Putamen (tissue), 1 donor: Measurements from ENCODE around the gene MTCP1.

Experiments used
- DNase-seq: peaks from one replicate; pipeline ENCODE4 v3.0.0-alpha.2; 2016; ENCODE audit warnings: low spot score

MTCP1 gene

DNA sequence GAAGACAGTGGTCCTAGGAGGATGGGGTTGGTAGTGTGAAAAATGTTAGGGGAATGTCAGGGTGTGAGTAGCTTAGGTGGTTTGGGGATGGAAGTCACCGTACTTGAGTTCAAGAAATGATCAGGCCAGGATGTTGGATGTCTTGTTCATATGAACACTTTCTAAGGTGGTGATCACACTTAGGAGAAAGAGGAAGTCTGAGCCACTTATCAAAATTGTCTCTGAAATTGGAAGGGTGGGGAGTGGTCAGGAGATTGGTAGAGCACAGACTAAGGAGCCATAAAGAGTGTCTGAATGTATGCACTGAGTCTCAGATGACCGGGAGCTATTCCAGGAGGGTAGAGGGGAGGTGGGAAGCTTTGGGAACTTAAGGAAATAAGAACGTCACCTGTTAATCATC, 17.3 kb downstream of the MTCP1 start:
- DNase-seq = no peak

DNA sequence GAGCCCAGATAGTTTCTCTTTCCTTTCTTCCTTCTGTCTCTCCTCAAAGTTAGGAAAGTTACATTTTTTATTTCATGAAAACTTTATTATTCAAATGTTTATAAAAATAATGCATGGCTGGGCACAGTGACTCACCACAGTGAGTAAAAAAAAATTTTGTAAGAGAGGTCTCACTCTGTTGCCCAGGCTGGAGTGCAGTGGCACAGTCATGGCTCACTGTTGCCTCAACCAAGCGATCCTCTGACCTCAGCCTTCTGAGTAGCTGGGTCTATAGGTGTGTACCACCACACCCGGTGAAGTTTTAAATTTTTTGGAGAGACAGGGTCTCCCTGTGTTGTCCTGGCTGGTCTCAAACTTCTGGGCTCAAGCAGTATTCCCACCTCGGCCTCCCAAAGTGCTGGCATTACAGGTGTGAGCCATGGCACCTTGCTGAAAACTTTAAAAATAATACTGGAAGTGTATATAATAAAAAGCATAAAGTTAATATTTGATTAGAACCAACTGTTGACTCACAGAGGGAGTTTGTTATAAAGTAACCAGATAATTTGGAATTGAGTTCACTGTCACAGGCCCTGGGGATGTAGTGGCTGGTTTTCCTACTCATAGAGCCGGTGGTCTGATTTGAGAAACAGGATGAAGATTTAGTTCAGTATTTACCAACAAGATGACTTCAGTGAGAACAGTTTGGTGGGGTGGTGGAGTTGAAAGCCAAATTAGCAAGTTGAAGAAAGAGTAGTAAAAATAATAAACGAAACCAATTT, 18.0 kb downstream of the MTCP1 start:
- no peak for DNase-seq

DNA sequence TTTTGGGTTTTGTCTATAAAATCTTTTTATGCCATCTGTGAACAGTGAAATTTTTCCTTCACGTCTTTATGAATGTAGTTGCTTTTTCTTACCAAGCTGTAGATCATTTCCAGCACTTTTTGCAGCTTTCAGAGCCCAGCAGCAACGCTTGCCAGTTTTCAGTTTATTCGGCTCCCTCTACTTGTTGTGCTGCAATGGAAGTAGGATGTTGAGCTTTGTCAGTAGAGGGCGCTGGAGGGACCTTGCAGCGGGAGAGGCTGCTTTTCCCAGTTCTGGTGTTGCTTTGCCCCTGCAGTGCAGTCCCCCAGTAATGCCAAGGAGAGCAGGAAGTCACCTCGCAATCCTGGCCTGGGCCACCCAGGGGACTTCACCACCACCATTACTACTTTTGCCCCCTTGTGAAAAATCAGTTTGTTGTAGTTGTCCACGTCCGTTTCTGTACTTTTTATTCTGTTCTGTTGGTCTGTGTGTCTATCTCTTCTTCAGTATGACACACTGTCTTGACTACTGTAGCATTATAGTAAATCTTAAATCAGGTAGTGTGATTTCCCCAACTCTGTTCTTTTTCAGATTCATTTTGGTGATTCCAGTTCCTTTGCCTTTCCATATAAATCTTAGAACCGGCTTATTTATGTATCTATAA, 21.8 kb downstream of the MTCP1 start:
- peak; percentile 52 for DNase-seq

DNA sequence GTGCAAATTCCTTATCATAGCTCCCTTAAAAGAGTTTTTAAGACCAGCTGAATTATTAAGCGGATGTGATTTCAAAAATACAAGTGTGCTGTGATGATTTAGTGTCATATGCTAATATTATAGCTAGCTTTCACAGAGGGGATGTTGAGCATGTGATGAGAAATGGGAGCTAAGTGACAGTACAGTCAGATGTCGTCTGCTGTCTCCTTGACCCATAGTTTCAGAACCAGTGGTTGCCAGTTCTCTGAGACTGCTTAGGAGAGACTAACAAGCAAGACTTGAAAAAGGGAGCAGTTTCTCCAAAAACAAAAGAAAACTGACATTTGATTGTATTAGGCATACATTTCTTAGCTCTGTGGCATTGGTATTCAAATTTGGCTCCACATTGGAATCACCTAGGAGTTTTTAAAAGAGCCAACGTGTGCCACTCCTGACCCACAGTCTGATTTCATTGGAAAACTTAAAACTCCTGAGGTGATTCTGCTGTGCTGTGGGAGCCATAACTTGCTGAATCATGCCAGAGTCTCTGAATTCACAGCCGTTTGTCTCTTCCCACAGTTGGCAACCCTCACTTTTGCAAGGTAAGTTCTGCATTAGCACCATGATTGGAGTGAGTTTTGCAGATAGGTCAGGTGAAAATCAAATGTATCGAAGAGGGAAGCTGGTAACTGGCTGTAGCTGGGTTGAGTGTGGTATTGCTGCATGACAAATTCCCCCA, 24.0 kb downstream of the MTCP1 start:
- no peak for DNase-seq

DNA sequence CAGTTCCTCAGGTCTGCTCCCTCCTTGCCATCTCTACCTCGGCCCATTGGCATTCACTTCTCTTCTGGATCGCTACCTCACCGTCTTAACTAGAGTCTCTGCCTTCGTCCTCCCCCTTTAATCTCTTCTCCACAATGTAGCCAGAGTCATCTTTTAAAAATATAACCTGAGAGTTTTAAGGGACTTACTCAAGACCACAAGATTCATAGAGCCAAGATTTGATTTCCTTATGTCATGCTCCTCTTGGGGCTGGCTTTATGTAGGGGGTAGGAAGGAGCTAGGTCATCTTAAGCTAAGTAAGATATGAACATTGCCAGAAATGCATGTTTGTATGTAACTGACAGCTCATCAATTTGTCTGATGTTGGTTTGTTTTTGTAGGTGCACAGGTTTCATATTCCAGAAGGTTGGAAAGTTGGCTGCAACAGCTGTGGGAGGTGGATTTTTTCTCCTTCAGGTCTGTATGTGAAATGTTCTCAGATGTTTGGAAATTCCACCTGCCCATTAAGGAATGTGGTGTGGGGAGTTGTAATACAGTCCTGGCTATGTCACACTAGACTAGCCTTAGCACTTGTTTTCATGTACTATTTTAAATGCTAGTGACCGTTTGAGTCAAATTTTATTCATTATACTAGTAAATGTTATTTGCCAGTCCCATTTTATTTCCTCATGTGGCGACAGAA, 24.7 kb downstream of the MTCP1 start:
- DNase-seq = no peak

DNA sequence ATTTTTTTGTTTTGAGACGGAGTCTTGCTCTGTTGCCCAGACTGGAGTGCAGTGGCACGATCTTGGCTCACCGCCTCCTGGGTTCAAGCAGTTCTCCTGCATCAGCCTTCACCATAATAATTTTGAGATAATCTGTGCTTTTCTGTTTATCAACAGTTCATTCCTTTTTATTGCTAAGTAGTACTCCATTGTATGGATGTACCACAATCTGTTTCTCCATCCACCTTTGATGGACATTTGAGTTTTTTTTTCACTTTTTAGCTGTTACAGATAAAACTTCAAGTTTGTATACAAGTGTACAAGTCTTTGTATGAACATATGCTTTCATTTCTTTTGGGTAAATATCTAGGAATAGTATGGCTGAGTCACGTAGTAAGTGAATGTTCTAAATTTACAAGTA, 35.2 kb downstream of the MTCP1 start:
- DNase-seq = no peak

DNA sequence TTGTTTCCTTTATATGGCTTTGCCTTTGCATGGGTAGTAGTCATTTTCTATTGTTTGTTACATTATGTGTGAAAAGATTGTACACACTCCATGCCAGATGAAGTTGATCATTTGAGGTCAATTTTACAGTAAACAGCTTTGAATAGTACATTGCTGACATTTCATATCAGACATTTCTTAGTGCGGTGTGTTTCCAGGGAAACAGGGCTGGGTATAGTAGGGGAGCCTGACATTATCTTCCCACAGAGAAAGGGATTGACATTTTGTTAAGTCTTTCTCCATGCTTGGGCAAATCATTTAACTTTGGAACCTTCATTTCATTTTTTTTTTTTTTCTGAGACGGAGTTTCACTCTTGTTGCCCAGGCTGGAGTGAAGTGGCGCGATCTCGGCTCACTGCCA, 39.3 kb downstream of the MTCP1 start:
- no peak for DNase-seq

DNA sequence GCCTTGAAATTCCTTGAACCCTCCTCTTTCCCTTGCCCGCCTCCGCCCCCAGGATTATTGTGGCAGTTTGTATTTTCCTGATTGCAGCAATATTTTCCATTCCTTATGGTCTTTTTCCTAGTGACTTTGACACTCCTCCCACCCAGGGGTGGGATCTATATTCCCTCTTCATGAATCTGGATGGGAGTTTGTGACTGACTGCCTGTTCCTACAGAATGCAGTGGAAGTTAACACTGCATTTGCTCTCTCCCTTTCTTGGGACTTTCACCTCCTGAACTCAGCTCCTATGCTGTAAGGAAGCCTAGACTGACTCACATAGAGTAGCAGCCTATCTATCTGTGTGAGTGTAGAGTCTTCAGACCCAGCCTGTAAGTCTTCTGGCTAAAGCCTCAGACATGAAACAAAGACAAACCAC, 42.1 kb downstream of the MTCP1 start:
- DNase-seq = no peak

DNA sequence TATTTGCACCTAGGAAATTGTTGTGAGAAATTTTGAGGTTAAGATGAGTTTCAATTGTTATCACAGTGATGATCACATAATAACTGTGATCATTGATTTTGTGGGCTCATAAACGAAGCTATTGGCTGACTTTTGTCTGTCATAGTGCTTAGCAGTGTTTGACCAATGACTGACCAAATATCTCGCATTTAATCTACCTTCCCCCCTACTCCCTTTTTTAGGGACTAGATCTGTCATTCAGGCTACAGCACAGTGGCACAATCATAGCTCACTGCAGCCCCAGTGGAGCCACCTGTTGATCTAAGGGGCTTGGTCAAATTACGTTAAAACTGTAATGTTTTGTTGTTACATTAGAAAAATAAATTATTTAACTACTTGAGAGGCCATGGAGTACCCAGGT, 42.8 kb downstream of the MTCP1 start:
- no peak for DNase-seq

DNA sequence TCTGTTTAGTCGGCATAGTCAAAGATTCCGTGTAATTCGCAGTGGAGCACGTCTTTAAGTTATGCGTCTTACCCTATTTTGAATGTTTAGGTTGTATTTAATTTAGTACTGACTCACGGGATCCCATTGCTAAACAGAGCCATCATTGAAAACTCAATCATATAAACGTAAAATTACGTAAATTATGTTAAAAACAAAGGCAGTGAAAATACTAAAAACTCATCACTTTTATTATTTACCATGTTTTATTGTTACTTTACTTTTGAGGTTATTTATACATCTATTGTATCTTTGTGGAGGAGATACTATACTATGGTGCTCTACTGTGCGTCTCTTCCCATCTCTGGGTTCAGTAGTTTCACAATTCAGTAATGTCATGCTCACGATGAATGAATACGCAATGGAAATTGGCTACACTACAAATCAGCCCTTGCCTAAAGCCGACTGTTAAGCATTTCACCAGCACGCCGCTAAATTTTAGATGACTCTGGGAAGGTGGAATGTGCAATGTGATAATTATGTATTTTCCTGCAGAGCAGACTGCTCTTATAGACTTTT, 43.3 kb downstream of the MTCP1 start:
- no peak for DNase-seq

DNA sequence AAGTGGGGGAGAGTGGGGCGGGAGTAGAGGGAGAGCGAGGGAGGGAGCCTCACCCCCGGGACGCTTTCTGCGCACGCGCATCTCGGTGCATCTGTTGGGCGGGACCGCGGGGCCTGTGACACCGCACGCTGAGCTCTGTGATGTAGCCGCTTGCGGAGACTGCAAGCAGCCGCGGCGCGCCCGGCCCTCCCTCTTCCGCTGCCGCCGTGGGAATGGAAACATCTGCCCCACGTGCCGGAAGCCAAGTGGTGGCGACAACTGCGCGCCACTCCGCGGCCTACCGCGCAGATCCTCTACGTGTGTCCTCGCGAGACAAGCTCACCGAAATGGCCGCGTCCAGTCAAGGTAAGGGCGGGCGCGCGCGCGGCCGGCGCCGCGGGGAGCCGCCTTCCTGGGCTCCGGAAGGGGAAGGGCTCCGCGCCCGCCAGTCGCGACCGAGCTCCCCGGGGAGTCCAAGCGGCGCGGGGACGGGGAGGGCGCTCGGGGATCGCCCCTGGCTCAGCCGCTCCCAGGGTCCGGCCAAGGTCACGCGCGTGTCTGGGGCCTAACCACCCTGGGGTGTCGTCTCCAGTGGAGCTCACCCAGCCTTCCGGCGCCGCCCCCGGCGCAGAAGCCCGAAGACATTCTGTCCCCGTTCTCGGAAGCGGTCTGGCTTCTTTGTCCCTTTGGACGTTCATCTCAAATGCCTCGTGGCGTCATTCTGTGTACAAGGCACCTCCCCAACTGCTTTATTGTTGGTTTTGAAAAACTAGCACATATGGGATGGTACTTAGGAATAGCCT, 44.0 kb downstream of the MTCP1 start, which contains the start of gene FUNDC2:
Gene FUNDC2 (plus strand): TSS at position 118 of the 782 bp plus-strand sequence. CDS start 95 bp downstream, at position 213.
- DNase-seq = peak; percentile 92

DNA sequence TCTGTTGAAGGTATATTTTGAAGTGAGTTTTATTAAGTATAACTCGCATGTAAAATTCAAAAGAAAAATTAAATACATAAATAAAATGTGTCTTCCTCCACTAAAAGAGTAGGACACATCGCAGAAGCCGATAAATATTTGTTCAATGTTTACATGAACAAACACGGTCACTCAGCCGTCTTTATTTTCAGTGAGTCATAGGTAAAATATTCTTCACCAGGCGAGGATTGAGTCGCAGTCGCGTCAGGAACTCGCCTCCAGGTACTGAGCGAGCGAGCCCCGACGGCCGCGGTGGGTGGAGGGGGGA, 44.6 kb downstream of the MTCP1 start:
- no peak for DNase-seq

DNA sequence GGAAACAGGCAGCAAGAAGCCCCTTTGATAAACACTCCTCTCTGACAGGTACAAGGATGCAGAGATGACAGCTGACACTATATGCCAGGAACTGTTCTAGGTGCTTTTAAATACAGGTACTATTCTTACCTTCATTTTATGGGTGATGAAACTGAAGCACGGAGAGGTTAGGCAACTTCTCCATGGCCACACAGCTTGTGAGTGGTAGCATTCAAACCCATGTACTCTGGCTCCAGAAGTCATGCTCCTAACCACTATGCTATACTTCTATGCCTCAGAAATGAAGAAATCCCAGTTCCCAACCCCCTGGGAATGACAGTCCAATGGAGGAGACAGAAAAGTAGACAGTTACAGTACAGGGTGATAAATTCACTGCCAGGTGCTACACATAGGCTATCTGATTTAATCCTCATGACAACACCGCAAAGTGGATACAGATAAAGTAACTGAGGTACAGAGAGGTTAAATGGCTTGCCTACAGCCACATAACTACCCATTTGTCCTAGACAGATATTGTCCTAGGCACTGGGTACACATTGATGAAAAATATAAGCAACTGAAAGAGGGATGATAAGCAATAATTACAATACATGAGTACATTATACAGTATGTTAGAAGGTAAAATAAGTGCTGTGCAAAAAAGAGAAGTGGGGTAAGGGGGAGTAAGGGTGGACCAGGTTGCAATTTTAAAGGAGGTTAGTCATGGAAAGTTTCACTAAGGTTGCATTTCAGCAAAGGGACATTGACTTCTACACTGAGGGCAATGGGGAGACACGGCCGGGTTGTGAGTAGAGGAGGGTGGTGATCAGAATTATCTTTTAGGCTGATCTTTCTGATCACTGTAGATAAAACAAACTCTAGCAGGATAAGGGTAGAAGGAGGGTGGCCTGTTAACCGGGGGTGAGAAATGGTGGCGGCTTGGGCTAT, 46.8 kb downstream of the MTCP1 start:
- DNase-seq = no peak

DNA sequence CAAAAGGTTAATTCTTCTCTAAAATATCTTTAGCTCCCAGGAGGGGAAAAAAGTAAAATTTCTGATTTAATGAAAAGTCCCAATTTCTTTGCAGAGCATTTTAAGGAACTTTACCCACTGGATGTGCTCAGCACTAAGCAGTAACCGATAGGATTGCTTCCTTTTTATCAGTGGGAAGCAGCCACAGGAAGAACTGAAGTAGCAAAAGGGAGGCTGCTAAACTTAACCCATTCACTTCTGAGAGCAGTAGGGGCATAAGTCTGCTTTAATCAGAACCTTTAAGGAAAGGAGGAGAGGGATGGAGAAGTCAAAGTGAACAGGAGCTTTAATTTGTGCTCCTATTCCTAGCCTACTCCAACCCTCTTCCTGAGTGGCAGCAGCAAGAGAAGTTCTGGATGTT, 48.4 kb downstream of the MTCP1 start, which contains the start of gene F8:
Gene F8 (minus strand): TSS at position 139 of the 400 bp plus-strand sequence. CDS start 171 bp downstream, outside the sequence.
- DNase-seq = no peak

DNA sequence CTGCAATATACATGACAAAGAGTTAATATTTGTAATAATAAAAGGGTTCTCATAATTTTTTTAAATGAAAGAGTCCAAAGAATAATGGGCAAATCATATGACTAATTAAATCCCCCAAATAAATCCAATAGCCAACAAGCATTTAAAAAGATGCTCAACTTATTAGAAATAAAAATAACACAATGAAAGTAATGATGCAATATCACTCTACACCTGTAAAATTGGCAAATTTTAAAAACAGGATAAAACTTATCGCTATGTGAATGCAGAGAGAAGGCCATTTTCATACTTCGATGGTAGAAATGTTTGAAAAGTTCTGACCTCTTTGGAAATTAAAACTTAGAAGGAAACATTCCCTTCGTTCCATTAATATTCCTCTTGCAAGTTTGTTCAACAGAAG, 50.3 kb downstream of the MTCP1 start:
- no peak for DNase-seq
